Renal cortical epithelial cell (primary cell): ENCODE measurements around the gene PCDHB9. TPM values are rescaled to one million over a fixed set of nuclear protein-coding genes. Genes with fewer than 3 reads are reported as not detected.
"Not testable (repeated sequence)": the region's sequence is repeated elsewhere in the genome, so short reads cannot be mapped to it uniquely, and the experiment has no call there.

Experiments
- DNase-seq: peaks from one replicate; pipeline ENCODE4 v3.0.0-alpha.2; 2011; ENCODE audit warnings: low read depth
- total RNA-seq: library from RNA; depleted of rRNA; stranded (reverse); fragments of >200 nt; gene quantifications from 2 replicates; pipeline ENCODE4 v1.2.3, GENCODE V29; 2014

Gene PCDHB9
- total RNA-seq, 1 donor from 2014 or later, result 0.60 TPM

DNA sequence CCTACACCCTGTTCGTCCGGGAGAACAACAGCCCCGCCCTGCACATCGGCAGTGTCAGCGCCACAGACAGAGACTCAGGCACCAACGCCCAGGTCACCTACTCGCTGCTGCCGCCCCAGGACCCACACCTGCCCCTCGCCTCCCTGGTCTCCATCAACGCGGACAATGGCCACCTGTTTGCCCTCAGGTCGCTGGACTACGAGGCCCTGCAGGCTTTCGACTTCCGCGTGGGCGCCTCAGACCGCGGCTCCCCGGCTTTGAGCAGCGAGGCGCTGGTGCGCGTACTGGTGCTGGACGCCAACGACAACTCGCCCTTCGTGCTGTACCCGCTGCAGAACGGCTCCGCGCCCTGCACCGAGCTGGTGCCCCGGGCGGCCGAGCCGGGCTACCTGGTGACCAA, 1.7 kb downstream of the PCDHB9 start:
- not testable (repeated sequence) for DNase-seq

DNA sequence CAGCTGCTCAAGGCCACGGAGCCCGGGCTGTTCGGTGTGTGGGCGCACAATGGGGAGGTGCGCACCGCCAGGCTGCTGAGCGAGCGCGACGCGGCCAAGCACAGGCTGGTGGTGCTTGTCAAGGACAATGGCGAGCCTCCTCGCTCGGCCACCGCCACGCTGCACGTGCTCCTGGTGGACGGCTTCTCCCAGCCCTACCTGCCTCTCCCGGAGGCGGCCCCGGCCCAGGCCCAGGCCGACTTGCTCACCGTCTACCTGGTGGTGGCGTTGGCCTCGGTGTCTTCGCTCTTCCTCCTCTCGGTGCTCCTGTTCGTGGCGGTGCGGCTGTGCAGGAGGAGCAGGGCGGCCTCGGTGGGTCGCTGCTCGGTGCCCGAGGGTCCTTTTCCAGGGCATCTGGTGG, 2.2 kb downstream of the PCDHB9 start:
- not testable (repeated sequence) for DNase-seq

DNA sequence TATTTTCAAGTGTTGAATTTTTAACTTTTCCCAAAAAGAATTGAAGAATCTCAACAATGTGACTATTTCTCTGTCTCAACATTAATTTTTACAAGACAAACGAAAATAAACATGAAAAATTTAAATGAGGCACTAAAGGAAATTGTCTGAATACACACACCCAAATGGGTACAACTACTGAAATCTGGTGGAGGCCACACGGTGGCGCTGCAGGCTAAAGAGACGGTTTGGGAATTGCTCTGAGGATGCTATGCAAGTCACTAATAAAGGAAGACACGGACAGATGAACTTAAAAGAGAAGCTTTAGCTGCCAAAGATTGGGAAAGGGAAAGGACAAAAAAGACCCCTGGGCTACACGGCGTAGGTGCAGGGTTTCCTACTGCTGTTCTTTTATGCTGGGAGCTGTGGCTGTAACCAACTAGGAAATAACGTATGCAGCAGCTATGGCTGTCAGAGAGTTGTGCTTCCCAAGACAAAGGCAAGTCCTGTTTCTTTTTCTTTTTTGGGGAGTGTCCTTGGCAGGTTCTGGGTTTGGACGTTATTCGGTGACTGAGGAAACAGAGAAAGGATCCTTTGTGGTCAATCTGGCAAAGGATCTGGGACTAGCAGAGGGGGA, 5.3 kb downstream of the PCDHB9 start, which contains the start of gene PCDHB10:
Gene PCDHB10, plus strand, starts transcription at position 244 of the 616 bp plus-strand sequence. Its CDS starts 200 bp downstream, at position 444.
- DNase-seq, result no peak

DNA sequence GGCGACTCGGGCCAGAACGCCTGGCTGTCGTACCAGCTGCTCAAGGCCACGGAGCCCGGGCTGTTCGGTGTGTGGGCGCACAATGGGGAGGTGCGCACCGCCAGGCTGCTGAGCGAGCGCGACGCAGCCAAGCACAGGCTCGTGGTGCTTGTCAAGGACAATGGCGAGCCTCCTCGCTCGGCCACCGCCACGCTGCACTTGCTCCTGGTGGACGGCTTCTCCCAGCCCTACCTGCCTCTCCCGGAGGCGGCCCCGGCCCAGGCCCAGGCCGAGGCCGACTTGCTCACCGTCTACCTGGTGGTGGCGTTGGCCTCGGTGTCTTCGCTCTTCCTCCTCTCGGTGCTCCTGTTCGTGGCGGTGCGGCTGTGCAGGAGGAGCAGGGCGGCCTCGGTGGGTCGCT, 7.4 kb downstream of the PCDHB9 start:
- not testable (repeated sequence) for DNase-seq

DNA sequence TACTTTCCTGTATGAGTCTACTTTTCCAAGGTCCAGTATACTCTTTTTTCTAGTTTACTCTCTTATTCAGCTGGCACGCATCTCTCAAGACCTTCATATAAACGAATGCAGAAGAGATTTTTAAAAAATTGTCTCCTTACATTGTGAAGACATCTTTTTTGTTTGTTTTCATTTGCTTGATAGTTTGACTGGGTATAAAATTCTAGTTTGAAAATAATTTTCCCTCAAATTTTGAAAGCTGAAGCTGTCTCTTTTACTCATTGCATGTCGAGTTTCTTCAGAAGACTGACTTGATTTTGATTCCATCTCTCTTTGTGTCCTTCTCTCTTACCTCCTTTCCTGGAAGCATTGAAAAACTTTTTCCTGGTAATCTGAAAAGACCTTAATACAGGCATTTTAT, 9.4 kb downstream of the PCDHB9 start:
- DNase-seq, result no peak

DNA sequence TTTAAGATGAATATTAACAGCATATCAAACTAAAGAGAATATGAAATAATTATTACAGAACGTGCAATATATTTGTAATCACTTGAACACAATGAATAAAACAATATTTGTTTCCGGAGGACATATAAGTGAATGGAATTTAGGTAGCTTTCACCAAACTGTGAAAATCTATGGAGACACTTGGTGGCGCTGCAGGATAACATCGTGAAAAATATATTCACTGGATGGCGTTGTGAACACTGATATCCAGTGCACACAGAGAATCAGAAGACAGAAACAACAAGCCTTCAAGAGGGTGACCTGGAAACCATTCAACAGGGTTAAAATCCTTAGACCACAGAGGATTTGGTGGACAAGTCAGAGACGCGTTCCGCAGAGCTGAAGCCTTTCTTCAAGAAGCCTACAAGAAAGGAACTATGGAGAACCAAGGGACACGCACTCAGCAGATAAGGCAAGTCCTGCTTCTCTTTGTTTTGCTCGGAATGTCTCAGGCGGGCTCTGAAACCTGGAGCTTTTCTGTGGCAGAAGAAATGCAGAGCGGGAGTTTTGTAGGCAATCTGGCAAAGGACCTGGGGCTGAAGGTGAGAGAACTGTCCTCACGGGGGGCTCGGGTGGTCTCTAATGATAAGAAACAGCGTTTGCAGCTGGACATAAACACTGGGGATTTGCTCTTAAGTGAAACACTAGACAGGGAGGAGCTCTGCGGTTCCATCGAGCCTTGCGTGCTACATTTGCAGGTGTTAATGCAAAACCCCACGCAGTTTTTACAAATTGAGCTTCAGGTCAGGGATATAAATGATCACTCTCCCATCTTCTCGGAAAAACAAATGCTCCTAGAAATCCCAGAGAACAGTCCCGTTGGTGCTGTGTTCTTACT, 12.6 kb downstream of the PCDHB9 start, which contains the start of gene PCDHB11:
Gene PCDHB11, plus strand, starts transcription at position 269 of the 877 bp plus-strand sequence. Its CDS starts 148 bp downstream, at position 417.
- DNase-seq, result no peak

DNA sequence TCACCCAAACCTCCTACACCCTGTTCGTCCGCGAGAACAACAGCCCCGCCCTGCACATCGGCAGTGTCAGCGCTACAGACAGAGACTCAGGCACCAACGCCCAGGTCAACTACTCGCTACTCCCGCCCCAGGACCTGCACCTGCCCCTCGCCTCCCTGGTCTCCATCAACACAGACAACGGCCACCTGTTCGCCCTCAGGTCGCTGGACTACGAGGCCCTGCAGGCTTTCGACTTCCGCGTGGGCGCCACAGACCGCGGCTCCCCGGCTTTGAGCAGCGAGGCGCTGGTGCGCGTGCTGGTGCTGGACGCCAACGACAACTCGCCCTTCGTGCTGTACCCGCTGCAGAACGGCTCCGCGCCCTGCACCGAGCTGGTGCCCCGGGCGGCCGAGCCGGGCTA, 14.2 kb downstream of the PCDHB9 start:
- DNase-seq, result not testable (repeated sequence)

DNA sequence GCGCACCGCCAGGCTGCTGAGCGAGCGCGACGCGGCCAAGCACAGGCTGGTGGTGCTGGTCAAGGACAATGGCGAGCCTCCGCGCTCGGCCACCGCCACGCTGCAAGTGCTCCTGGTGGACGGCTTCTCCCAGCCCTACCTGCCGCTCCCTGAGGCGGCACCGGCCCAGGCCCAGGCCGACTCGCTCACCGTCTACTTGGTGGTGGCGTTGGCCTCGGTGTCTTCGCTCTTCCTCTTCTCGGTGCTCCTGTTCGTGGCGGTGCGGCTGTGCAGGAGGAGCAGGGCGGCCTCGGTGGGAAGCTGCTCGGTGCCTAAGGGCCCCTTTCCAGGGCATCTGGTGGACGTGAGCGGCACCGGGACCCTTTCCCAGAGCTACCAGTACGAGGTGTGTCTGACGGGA, 14.7 kb downstream of the PCDHB9 start:
- DNase-seq, result not testable (repeated sequence)

DNA sequence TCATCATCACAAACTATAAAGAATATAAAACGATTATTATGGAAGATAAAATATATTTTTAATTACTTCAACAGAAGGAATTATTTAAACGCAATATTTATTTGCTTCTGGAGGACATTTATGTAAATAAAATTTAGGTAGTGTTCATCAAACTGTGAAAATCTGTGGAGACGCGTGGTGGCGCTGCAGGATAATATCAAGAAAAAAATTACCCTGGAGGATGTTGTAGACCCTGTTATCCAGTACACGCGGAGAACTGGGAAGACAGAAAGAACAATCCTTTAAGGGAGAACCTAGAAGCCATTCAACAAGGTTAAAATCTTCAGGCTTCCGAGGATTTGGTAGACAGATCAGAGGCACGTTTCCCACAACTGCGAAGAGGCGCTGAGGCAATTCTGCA, 21.5 kb downstream of the PCDHB9 start, which contains the start of gene PCDHB12:
Gene PCDHB12, plus strand, starts transcription at position 242 of the 400 bp plus-strand sequence. CDS start 189 bp downstream, outside the sequence.
- DNase-seq, result no peak

DNA sequence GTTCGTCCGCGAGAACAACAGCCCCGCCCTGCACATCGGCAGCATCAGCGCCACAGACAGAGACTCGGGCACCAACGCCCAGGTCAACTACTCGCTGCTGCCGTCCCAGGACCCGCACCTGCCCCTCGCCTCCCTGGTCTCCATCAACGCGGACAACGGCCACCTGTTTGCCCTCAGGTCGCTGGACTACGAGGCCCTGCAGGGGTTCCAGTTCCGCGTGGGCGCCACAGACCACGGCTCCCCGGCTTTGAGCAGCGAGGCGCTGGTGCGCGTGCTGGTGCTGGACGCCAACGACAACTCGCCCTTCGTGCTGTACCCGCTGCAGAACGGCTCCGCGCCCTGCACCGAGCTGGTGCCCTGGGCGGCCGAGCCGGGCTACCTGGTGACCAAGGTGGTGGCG, 23.3 kb downstream of the PCDHB9 start:
- not testable (repeated sequence) for DNase-seq

DNA sequence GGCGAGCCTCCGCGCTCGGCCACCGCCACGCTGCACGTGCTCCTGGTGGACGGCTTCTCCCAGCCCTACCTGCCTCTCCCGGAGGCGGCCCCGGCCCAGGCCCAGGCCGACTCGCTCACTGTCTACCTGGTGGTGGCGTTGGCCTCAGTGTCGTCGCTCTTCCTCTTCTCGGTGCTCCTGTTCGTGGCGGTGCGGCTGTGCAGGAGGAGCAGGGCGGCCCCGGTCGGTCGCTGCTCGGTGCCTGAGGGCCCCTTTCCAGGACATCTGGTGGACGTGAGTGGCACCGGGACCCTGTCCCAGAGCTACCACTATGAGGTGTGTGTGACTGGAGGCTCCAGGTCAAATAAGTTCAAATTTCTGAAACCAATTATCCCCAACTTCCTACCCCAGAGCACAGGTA, 23.9 kb downstream of the PCDHB9 start:
- DNase-seq, result not testable (repeated sequence)

DNA sequence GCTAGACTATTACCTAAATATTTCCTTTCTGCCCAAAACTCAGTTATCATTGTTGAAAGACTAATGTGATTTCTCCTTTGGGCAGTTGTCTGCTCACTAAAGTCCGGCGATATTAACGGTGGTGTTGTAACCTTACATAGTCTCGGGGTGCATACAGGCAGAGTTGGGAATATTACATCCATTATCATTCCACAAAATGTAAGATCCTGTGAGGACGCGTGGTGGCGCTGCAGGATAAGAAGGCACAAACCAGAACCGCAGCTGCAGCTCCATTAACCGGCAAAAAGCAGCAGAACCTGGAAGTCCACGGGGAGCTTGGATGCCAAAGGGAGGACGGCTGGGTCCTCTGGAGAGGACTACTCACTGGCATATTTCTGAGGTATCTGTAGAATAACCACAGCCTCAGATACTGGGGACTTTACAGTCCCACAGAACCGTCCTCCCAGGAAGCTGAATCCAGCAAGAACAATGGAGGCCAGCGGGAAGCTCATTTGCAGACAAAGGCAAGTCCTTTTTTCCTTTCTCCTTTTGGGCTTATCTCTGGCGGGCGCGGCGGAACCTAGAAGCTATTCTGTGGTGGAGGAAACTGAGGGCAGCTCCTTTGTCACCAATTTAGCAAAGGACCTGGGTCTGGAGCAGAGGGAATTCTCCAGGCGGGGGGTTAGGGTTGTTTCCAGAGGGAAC, 26.8 kb downstream of the PCDHB9 start, which contains the start of gene PCDHB13:
Gene PCDHB13, plus strand, starts transcription at position 264 of the 684 bp plus-strand sequence. Its CDS starts 205 bp downstream, at position 469.
- not testable (repeated sequence) for DNase-seq

DNA sequence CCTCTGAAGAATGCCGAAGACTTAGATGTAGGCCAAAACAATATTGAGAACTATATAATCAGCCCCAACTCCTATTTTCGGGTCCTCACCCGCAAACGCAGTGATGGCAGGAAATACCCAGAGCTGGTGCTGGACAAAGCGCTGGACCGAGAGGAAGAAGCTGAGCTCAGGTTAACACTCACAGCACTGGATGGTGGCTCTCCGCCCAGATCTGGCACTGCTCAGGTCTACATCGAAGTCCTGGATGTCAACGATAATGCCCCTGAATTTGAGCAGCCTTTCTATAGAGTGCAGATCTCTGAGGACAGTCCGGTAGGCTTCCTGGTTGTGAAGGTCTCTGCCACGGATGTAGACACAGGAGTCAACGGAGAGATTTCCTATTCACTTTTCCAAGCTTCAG, 27.6 kb downstream of the PCDHB9 start:
- not testable (repeated sequence) for DNase-seq

DNA sequence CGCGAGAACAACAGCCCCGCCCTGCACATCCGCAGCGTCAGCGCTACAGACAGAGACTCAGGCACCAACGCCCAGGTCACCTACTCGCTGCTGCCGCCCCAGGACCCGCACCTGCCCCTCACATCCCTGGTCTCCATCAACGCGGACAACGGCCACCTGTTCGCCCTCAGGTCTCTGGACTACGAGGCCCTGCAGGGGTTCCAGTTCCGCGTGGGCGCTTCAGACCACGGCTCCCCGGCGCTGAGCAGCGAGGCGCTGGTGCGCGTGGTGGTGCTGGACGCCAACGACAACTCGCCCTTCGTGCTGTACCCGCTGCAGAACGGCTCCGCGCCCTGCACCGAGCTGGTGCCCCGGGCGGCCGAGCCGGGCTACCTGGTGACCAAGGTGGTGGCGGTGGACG, 28.5 kb downstream of the PCDHB9 start:
- DNase-seq, result not testable (repeated sequence)

DNA sequence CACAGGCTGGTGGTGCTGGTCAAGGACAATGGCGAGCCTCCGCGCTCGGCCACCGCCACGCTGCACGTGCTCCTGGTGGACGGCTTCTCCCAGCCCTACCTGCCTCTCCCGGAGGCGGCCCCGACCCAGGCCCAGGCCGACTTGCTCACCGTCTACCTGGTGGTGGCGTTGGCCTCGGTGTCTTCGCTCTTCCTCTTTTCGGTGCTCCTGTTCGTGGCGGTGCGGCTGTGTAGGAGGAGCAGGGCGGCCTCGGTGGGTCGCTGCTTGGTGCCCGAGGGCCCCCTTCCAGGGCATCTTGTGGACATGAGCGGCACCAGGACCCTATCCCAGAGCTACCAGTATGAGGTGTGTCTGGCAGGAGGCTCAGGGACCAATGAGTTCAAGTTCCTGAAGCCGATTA, 29.1 kb downstream of the PCDHB9 start:
- not testable (repeated sequence) for DNase-seq

DNA sequence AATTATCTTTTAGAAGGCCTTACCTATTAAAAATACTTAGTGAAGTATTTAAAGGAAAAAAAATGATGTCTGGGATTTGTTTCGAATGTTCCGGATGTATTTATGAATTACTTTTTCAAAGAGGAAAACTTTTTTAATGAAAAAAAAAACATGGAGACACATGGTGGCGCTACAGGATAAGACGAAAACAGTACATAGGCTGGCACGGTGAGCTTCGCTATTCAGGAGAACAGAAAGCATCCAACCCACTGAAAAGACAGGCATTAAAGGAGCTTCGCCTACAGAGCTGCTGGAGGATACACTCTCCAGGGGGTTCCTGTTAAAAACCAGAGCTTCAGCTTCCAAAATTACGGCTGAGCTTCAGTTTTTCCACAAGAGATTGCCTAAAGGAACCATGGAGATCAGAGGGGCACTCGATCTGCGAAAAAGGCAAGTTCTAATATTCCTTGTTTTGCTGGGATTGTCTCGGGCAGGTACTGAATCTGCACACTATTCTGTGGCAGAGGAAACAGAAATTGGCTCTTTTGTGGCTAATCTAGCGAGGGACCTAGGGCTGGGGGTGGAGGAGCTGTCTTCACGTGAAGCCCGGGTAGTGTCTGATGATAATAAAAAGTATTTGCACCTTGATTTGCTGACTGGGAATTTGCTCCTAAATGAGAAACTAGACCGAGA, 36.3 kb downstream of the PCDHB9 start, which contains the start of gene PCDHB14:
Gene PCDHB14, plus strand, starts transcription at position 232 of the 672 bp plus-strand sequence. Its CDS starts 163 bp downstream, at position 395.
- no peak for DNase-seq

DNA sequence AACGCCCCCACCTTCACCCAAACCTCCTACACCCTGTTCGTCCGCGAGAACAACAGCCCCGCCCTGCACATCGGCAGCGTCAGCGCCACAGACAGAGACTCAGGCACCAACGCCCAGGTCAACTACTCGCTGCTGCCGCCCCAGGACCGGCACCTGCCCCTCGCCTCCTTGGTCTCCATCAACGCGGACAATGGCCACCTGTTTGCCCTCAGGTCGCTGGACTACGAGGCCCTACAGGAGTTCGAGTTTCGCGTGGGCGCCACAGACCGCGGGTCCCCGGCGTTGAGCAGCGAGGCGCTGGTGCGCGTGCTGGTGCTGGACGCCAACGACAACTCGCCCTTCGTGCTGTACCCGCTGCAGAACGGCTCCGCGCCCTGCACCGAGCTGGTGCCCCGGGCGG, 37.9 kb downstream of the PCDHB9 start:
- DNase-seq, result not testable (repeated sequence)

DNA sequence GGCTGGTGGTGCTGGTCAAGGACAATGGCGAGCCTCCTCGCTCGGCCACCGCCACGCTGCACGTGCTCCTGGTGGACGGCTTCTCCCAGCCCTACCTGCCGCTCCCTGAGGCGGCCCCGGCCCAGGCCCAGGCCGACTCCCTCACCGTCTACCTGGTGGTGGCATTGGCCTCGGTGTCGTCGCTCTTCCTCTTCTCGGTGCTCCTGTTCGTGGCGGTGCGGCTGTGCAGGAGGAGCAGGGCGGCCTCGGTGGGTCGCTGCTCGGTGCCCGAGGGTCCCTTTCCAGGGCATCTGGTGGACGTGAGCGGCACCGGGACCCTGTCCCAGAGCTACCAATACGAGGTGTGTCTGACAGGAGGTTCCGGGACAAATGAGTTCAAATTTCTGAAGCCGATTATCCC, 38.5 kb downstream of the PCDHB9 start:
- not testable (repeated sequence) for DNase-seq

DNA sequence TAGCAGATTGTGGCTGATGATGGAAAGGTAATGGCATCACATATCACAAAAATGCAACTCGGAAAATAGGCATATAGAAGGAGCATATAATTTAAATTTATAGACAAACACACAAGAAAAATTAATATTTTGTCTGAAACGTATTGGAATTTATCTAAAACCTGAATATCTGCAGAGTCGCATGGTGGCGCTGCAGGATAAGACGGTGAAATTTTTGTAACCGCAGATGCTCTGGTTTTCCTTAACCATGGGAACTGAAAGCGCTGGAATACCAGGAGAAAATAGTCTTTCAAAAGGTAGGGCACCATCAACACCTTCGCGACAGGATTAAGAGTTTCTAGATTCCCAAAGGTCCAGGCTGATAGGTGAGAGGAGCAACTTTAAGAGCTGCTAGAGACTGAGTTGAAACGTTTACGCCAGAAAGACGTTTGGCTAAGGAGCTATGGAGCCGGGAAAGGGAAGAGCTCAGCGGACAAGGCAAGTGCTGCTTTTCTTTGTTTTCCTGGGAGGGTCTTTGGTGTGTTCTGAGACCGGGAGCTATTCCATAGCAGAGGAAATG, 47.2 kb downstream of the PCDHB9 start:
- no peak for DNase-seq

DNA sequence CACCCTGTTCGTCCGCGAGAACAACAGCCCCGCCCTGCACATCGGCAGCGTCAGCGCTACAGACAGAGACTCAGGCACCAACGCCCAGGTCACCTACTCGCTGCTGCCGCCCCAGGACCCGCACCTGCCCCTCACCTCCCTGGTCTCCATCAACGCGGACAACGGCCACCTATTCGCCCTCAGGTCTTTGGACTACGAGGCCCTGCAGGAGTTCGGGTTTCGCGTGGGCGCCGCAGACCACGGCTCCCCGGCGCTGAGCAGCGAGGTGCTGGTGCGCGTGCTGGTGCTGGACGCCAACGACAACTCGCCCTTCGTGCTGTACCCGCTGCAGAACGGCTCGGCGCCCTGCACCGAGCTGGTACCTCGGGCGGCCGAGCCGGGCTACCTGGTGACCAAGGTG, 49.0 kb downstream of the PCDHB9 start:
- not testable (repeated sequence) for DNase-seq
